IMR-90 (cell line): ENCODE measurements around the gene SLC31A2. TPM values are rescaled to one million over a fixed set of nuclear protein-coding genes. Genes with fewer than 3 reads are reported as not detected.

ENCODE experiments used
- ATAC-seq: fragments of 200-7000 bp; cut with Tn5 transposase; 2 replicates; pipeline ENCODE4 v1.9.1; 2020; ENCODE audit warnings: low read depth, mild to moderate bottlenecking, moderate library complexity
- BruUV-seq: library from RNA; stranded (reverse); fragments of 400-500 nt; replicated peaks from 2 replicates; lab custom pipeline; 2021; lab: Mats Ljungman, UMichigan
- CTCF ChIA-PET: fragments of 300-600 bp; formaldehyde crosslinking; extraction: SDS; loops from one replicate; lab custom pipeline; 2021; ENCODE audit warnings: antibody characterized with exemption; lab: Yijun Ruan, JAX
- POLR2A ChIA-PET: fragments of 300-600 bp; sonication (Branson Sonifier 250); formaldehyde crosslinking; loops from one replicate; lab custom pipeline; 2022; ENCODE audit warnings: antibody characterized with exemption; ENCODE audit not compliant: unreplicated experiment; lab: Charles Lee
- DNase-seq: peaks from one replicate; pipeline ENCODE4 v3.0.0; 2013
- H2AFZ ChIP-seq: replicated peaks from 2 replicates; pipeline ENCODE3; 2013; ENCODE audit warnings: low read length, mild to moderate bottlenecking; ENCODE audit not compliant: poor library complexity
- H2AK5ac ChIP-seq: 2 replicates; pipeline ENCODE4 v1.6.1; 2013; ENCODE audit warnings: low read depth, low read length, inconsistent platforms
- H2AK9ac ChIP-seq: replicated peaks from 2 replicates; pipeline ENCODE3; 2013; ENCODE audit warnings: mild to moderate bottlenecking, low read depth, low read length, moderate library complexity; ENCODE audit not compliant: poor library complexity
- H2BK120ac ChIP-seq: 2 replicates; pipeline ENCODE4 v1.6.1; 2013; ENCODE audit warnings: low read depth, low read length, inconsistent platforms
- H2BK15ac ChIP-seq: 3 replicates; pipeline ENCODE4 v1.6.1; 2013; ENCODE audit warnings: low read depth, low read length, inconsistent platforms
- H2BK20ac ChIP-seq: 2 replicates; pipeline ENCODE4 v1.6.1; 2013; ENCODE audit warnings: low read depth, mild to moderate bottlenecking, inconsistent platforms, low read length, moderate library complexity
- H2BK5ac ChIP-seq: 2 replicates; pipeline ENCODE4 v1.6.1; 2013; ENCODE audit warnings: mild to moderate bottlenecking, low read depth, low read length, inconsistent platforms; ENCODE audit not compliant: poor library complexity, severe bottlenecking
- H3K14ac ChIP-seq: replicated peaks from 2 replicates; pipeline ENCODE4 v1.6.1; 2013; ENCODE audit warnings: low read depth, low read length, inconsistent platforms
- H3K18ac ChIP-seq: 2 replicates; pipeline ENCODE4 v1.6.1; 2013; ENCODE audit warnings: low read depth, low read length, control low read depth
- H3K23ac ChIP-seq: 2 replicates; pipeline ENCODE4 v1.6.1; 2013; ENCODE audit warnings: low read depth, low read length, inconsistent platforms
- H3K27ac ChIP-seq: 2 replicates; pipeline ENCODE4 v1.5.1; 2013; ENCODE audit warnings: mild to moderate bottlenecking, control low read depth, low read length; ENCODE audit not compliant: insufficient read depth
- H3K27me3 ChIP-seq: 2 replicates; pipeline ENCODE4 v1.6.1; 2013; ENCODE audit warnings: low read length; ENCODE audit not compliant: control insufficient read depth, insufficient read depth
- H3K36me3 ChIP-seq: 2 replicates; pipeline ENCODE4 v1.6.1; 2013; ENCODE audit warnings: low read length, mixed read lengths; ENCODE audit not compliant: control insufficient read depth, insufficient read depth
- H3K4ac ChIP-seq: 2 replicates; pipeline ENCODE4 v1.6.1; 2013; ENCODE audit warnings: low read depth, low read length, inconsistent platforms
- H3K4me1 ChIP-seq: 2 replicates; pipeline ENCODE4 v1.6.1; 2013; ENCODE audit warnings: low read length, mixed read lengths; ENCODE audit not compliant: control insufficient read depth, insufficient read depth
- H3K4me2 ChIP-seq: 2 replicates; pipeline ENCODE4 v1.6.1; 2013; ENCODE audit warnings: low read depth, mild to moderate bottlenecking, control low read depth, low read length, moderate library complexity
- H3K4me3 ChIP-seq: 2 replicates; pipeline ENCODE4 v1.5.1; 2013; ENCODE audit warnings: low read depth, mild to moderate bottlenecking, control low read depth, low read length, moderate library complexity; ENCODE audit not compliant: insufficient read depth
- H3K56ac ChIP-seq: 2 replicates; pipeline ENCODE4 v1.6.1; 2013; ENCODE audit warnings: low read length, inconsistent platforms; ENCODE audit not compliant: insufficient read depth; ENCODE audit errors: extremely low read depth
- H3K79me1 ChIP-seq, 2 experiments: 2 replicates each; pipeline ENCODE4 v1.6.1; 2013; ENCODE audit warnings: low read length in 2 of 2, inconsistent platforms in 1 of 2, low read depth in 1 of 2
- H3K9ac ChIP-seq: 2 replicates; pipeline ENCODE4 v1.6.1; 2013; ENCODE audit warnings: low read depth, low read length, control low read depth
- H3K9me1 ChIP-seq: 2 replicates; pipeline ENCODE4 v1.6.1; 2013; ENCODE audit warnings: low read length, inconsistent platforms; ENCODE audit not compliant: insufficient read depth
- H3K9me3 ChIP-seq: 2 replicates; pipeline ENCODE4 v1.6.1; 2013; ENCODE audit warnings: low read length; ENCODE audit not compliant: control insufficient read depth, insufficient read depth
- H4K20me1 ChIP-seq: 2 replicates; pipeline ENCODE4 v1.6.1; 2013; ENCODE audit warnings: low read length, inconsistent platforms; ENCODE audit not compliant: insufficient read depth
- H4K5ac ChIP-seq: 2 replicates; pipeline ENCODE4 v1.6.1; 2013; ENCODE audit warnings: mild to moderate bottlenecking, low read depth, low read length, control low read depth
- H4K8ac ChIP-seq, 2 experiments: 2 replicates each; pipeline ENCODE4 v1.6.1; 2013; ENCODE audit warnings: low read depth in 2 of 2, low read length in 2 of 2, control low read depth in 1 of 2, inconsistent platforms in 1 of 2
- H4K91ac ChIP-seq: 2 replicates; pipeline ENCODE4 v1.6.1; 2013; ENCODE audit warnings: low read depth, low read length, inconsistent platforms; ENCODE audit not compliant: insufficient read depth
- BHLHE40 ChIP-seq: fragments of 150-350 bp; IDR thresholded peaks from 2 replicates; pipeline ENCODE4 v1.6.1; 2016; ENCODE audit warnings: mild to moderate bottlenecking, low read depth, low read length
- CEBPB ChIP-seq: IDR thresholded peaks from 2 replicates; pipeline ENCODE4 v1.6.1; 2012; ENCODE audit warnings: low read depth, low read length, improper control_type of control experiment
- CHD1 ChIP-seq: IDR thresholded peaks from 2 replicates; pipeline ENCODE4 v1.6.1; 2012; ENCODE audit warnings: low read depth, low read length, improper control_type of control experiment
- FOS ChIP-seq: fragments of 150-350 bp; IDR thresholded peaks from 2 replicates; pipeline ENCODE4 v1.6.1; 2016; ENCODE audit warnings: low read depth, low read length
- NFE2L2 ChIP-seq: fragments of 150-350 bp; IDR thresholded peaks from 2 replicates; pipeline ENCODE4 v1.6.1; 2016; ENCODE audit warnings: low read depth, mild to moderate bottlenecking, low read length
- SMC3 ChIP-seq: fragments of 150-350 bp; IDR thresholded peaks from 2 replicates; pipeline ENCODE4 v1.6.1; 2016; ENCODE audit warnings: low read depth, mild to moderate bottlenecking, antibody characterized with exemption, low read length, moderate library complexity
- WGBS, 2 experiments: methylation state at CpG; one replicate each; pipeline versions ENCODE4 v1.1.5 to v1.1.7; 2013; ENCODE audit warnings: missing lambda C conversion rate in 2 of 2; ENCODE audit not compliant: insufficient read length in 1 of 2; ENCODE audit errors: extremely low coverage in 2 of 2; 5-methylcytosine and 5-hydroxymethylcytosine counted together
- dilution Hi-C: fragments of 300-500 bp; cut with HindIII; formaldehyde crosslinking; loops from one replicate; pipeline ENCODE4 v1.14.3; 2018; ENCODE audit warnings: low sequenced_read_pairs; ENCODE audit not compliant: unreplicated experiment
- in situ Hi-C: fragments of 300-500 bp; cut with MboI; formaldehyde crosslinking; loops from 3 replicates; pipeline ENCODE4 v1.14.3; 2019; ENCODE audit warnings: low sequenced_read_pairs, inconsistent platforms, mixed read lengths
- intact Hi-C: fragments of 100-400 bp; cut with micrococcal nuclease; formaldehyde crosslinking; loops from 2 replicates; pipeline ENCODE4 v1.10.0; 2022
- polyA plus RNA-seq, 3 experiments: library from polyadenylated mRNA; depleted of rRNA; stranded (reverse); fragments of >200 nt; gene quantifications; 2 replicates each; pipeline ENCODE4 v1.2.3, GENCODE V29; 2012; ENCODE audit warnings: low replicate concordance in 1 of 3
- total RNA-seq: library from RNA; depleted of rRNA; stranded (reverse); fragments of >200 nt; gene quantifications from 2 replicates; pipeline ENCODE4 v1.2.3, GENCODE V29; 2012
- TF ChIP-seq, protein P1 (sequence below): fragments of 150-350 bp; IDR thresholded peaks from 2 replicates; pipeline ENCODE4 v1.6.1; 2016; ENCODE audit warnings: low read depth, mild to moderate bottlenecking, low read length, moderate library complexity, borderline replicate concordance

Gene SLC31A2
- total and polyA plus RNA-seq, 2 of the 4 experiments (the other 2 are of a cell fraction): 5.1 to 7.2 TPM

GRCh38 chr9:113153599-113153998 lies 2.8 kb downstream of the SLC31A2 start:
- no peak overlapping the region for H3K27ac ChIP-seq

More at GRCh38 chr9:113153599-113153998, 2.8 kb downstream of the SLC31A2 start:
- in situ Hi-C loops (no loop called here), dilution Hi-C loops (no loop called here), intact Hi-C loops (no loop called here)
- Histone ChIP-seq H3K9ac (no peak overlapping the region), H3K4me2 (no peak overlapping the region), H3K56ac (no peak overlapping the region), H3K4me1 (peaks cover 6% of the 10 kb centered on the region; the same call in 1 of the 2 replicates), H4K5ac (no peak overlapping the region), H3K79me1 (peaks cover 0 to 22% of the 10 kb centered on the region in 2 experiments; a peak in 2 of 4 replicates), H3K4me3 (no peak overlapping the region), H4K91ac (no peak overlapping the region), H3K36me3 (peaks cover 5% of the 10 kb centered on the region), H4K8ac (no peak overlapping the region), H2BK120ac (no peak overlapping the region), H3K4ac (no peak overlapping the region), H2AK9ac (no peak overlapping the region), H2BK15ac (no peak overlapping the region), H2BK20ac (no peak overlapping the region), H2AK5ac (no peak overlapping the region), H3K14ac (no peak overlapping the region), H3K27me3 (no peaks in the 10 kb centered on the region), H3K9me3 (no peaks in the 10 kb centered on the region), H4K20me1 (peaks cover 3% of the 10 kb centered on the region; the same call in 1 of the 2 replicates), H2AFZ (no peak overlapping the region), H2BK5ac (no peak overlapping the region), H3K18ac (no peak overlapping the region), H3K23ac (no peak overlapping the region), H3K9me1 (peaks cover 5% of the 10 kb centered on the region; the same call in 1 of the 2 replicates)
- ChIA-PET POLR2A (no interaction called here), CTCF (interaction anchor here (1.1 kb wide), 1 partner anchor 24 kb away, joined by 3 read pairs; no protein-coding TSS in a partner anchor)
- no CpG with 5 or more reads among the region's 6 CpGs for WGBS, 2 experiments
- TF ChIP-seq CHD1: no peak
- TF ChIP-seq FOS: no peak
- no peak for TF ChIP-seq BHLHE40
- TF ChIP-seq CEBPB: no peak
- TF ChIP-seq, protein P1, sequence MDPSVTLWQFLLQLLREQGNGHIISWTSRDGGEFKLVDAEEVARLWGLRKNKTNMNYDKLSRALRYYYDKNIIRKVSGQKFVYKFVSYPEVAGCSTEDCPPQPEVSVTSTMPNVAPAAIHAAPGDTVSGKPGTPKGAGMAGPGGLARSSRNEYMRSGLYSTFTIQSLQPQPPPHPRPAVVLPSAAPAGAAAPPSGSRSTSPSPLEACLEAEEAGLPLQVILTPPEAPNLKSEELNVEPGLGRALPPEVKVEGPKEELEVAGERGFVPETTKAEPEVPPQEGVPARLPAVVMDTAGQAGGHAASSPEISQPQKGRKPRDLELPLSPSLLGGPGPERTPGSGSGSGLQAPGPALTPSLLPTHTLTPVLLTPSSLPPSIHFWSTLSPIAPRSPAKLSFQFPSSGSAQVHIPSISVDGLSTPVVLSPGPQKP: no peak
- TF ChIP-seq NFE2L2: no peak
- no peak for TF ChIP-seq SMC3
- BruUV-seq: no TSS peak
- DNase-seq (no peak), ATAC-seq (no peak)
